ENCODE results near the gene MFAP2. TPM values are rescaled to one million over a fixed set of nuclear protein-coding genes. Genes with fewer than 3 reads are reported as not detected.

Gene MFAP2
- total RNA-seq, 1 experiment from 2014 or later: 0.50 TPM

DNA sequence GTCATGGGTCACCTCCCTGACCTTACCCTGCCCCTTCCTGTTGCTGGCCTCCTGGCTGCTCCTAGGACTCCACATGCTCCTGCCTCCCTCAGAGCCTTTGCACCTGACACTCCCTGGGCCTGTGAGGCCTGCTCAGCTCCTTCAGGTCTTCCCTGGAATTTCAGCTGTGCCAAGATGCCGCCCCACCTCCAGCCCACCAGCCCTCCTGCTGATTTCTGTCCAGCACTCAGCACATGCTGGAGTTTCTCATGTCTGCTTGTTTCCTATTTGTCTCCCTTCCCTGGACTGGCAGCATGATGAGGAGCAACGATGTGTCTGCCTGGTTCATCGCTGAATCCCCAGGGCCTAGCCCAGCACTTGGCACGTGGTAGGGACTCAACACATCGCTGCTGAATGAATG is 3.0 kb downstream of the MFAP2 start:
- DNase-seq: no peak
- CTCF ChIA-PET: no interaction called here
- no peak overlapping the region for H3K4me3 Mint-ChIP-seq (ENCODE audit: low read depth, unreplicated experiment)
- TF ChIP-seq, protein P1, sequence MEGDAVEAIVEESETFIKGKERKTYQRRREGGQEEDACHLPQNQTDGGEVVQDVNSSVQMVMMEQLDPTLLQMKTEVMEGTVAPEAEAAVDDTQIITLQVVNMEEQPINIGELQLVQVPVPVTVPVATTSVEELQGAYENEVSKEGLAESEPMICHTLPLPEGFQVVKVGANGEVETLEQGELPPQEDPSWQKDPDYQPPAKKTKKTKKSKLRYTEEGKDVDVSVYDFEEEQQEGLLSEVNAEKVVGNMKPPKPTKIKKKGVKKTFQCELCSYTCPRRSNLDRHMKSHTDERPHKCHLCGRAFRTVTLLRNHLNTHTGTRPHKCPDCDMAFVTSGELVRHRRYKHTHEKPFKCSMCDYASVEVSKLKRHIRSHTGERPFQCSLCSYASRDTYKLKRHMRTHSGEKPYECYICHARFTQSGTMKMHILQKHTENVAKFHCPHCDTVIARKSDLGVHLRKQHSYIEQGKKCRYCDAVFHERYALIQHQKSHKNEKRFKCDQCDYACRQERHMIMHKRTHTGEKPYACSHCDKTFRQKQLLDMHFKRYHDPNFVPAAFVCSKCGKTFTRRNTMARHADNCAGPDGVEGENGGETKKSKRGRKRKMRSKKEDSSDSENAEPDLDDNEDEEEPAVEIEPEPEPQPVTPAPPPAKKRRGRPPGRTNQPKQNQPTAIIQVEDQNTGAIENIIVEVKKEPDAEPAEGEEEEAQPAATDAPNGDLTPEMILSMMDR (IDR thresholded peaks at IDR 0.05; ENCODE audit: unreplicated experiment): no peak
- BruUV-seq (replicated peaks): no TSS peak
- intact Hi-C loops (cut with micrococcal nuclease; ENCODE audit: unreplicated experiment): no loop called here
- H3K27me3 Mint-ChIP-seq (ENCODE audit: unreplicated experiment): peaks cover 26% of the 10 kb centered on the region
- H3K36me3 Mint-ChIP-seq (ENCODE audit: insufficient read depth, unreplicated experiment): no peaks in the 10 kb centered on the region
- H3K9me3 Mint-ChIP-seq (ENCODE audit: low read depth, unreplicated experiment): no peaks in the 10 kb centered on the region
- H3K4me1 Mint-ChIP-seq (ENCODE audit: low read depth, unreplicated experiment): peaks cover 11% of the 10 kb centered on the region
- H3K27ac Mint-ChIP-seq (ENCODE audit: unreplicated experiment): no peak overlapping the region

DNA sequence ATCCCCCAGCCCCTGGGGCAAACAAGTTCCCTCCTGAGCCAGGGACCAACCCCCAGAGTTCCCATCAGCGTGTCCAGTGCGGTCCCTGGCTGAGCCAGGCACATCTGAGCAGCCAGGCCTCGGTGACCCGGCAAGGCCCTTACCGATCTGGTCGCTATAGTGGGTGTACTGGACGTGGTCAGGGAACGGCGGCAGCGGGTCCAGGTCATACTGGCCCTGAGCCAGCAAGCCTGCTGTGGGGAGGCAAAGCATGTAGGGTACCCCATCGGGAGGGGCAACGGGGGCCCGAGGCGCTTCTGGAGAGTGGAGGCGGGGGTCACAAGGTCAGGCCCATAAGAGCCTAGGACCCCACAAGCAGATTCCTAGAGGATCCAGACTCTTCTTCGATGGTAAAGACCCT is 3.5 kb downstream of the MFAP2 start:
- no peak overlapping the region for H3K27ac Mint-ChIP-seq (ENCODE audit: unreplicated experiment)
- CTCF ChIA-PET: no interaction called here
- no TSS peak for BruUV-seq (replicated peaks)
- TF ChIP-seq, protein P1 (IDR thresholded peaks at IDR 0.05; ENCODE audit: unreplicated experiment): no peak
- H3K4me3 Mint-ChIP-seq (ENCODE audit: low read depth, unreplicated experiment): no peak overlapping the region
- no peaks in the 10 kb centered on the region for H3K36me3 Mint-ChIP-seq (ENCODE audit: insufficient read depth, unreplicated experiment)
- intact Hi-C loops (cut with micrococcal nuclease; ENCODE audit: unreplicated experiment): no loop called here
- H3K27me3 Mint-ChIP-seq (ENCODE audit: unreplicated experiment): peaks cover 25% of the 10 kb centered on the region
- DNase-seq: no peak
- peaks cover 11% of the 10 kb centered on the region for H3K4me1 Mint-ChIP-seq (ENCODE audit: low read depth, unreplicated experiment)
- H3K9me3 Mint-ChIP-seq (ENCODE audit: low read depth, unreplicated experiment): no peaks in the 10 kb centered on the region

DNA sequence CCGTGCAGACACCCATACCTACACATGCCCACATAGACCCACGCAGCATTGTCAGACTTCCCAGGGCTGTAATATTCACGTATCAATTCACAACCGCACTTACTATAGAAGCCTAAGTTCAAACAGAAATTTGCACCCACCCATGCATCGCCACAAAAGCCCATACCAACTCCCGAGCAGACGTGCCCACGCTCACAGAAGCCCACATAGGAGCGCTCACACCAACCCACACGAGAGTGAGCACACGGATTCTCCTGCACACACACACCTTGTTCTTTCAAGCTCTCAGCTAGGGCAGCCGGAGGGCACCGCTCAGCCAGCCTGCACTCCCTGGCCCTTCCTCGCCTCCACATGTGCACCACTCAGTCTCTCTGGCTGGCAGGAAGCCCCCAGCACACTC is 4.6 kb downstream of the MFAP2 start:
- BruUV-seq (replicated peaks): no TSS peak
- CTCF ChIA-PET: interaction anchor here (1.0 kb wide), 1 partner anchor 10 kb away, joined by 3 read pairs; no protein-coding TSS in a partner anchor
- intact Hi-C loops (cut with micrococcal nuclease; ENCODE audit: unreplicated experiment): no loop called here
- H3K36me3 Mint-ChIP-seq (ENCODE audit: insufficient read depth, unreplicated experiment): no peaks in the 10 kb centered on the region
- H3K9me3 Mint-ChIP-seq (ENCODE audit: low read depth, unreplicated experiment): no peaks in the 10 kb centered on the region
- H3K27ac Mint-ChIP-seq (ENCODE audit: unreplicated experiment): no peak overlapping the region
- no peak for DNase-seq
- no peak overlapping the region for H3K4me3 Mint-ChIP-seq (ENCODE audit: low read depth, unreplicated experiment)
- peaks cover 13% of the 10 kb centered on the region for H3K27me3 Mint-ChIP-seq (ENCODE audit: unreplicated experiment)
- peaks cover 3% of the 10 kb centered on the region for H3K4me1 Mint-ChIP-seq (ENCODE audit: low read depth, unreplicated experiment)
- TF ChIP-seq, protein P1 (IDR thresholded peaks at IDR 0.05; ENCODE audit: unreplicated experiment): no peak

DNA sequence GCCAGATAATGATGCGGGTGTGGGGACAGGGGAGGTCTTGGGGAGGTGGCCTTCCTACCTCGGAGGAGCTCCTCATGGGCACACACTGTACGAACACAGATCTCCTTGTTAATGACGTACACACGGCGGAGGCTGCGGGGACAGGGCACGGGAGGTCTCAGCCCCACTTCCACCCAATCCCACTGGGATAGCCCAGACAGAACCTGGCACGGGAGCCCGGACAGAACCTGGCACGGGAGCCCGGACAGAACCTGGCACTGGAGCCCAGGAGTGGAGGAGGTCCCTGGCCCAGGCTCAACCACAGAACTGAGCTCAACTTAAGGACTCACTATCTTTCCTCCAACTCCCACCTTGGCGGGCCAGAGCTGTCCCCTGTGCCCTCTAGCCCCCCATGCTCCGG is 5.2 kb downstream of the MFAP2 start:
- Mint-ChIP-seq H3K36me3 (ENCODE audit: insufficient read depth, unreplicated experiment) (no peaks in the 10 kb centered on the region), H3K27me3 (ENCODE audit: unreplicated experiment) (peaks cover 7% of the 10 kb centered on the region), H3K4me3 (ENCODE audit: low read depth, unreplicated experiment) (no peak overlapping the region), H3K4me1 (ENCODE audit: low read depth, unreplicated experiment) (no peaks in the 10 kb centered on the region), H3K27ac (ENCODE audit: unreplicated experiment) (no peak overlapping the region), H3K9me3 (ENCODE audit: low read depth, unreplicated experiment) (no peaks in the 10 kb centered on the region)
- DNase-seq: no peak
- TF ChIP-seq, protein P1 (IDR thresholded peaks at IDR 0.05; ENCODE audit: unreplicated experiment): no peak
- CTCF ChIA-PET: interaction anchor here (0.6 to 1.0 kb wide), 2 partner anchors 11 to 628 kb away, joined by 3 to 4 read pairs; no protein-coding TSS in a partner anchor
- intact Hi-C loops (cut with micrococcal nuclease; ENCODE audit: unreplicated experiment): no loop called here
- BruUV-seq (replicated peaks): no TSS peak
